WTC11 (cell line): ENCODE data around the gene DNAJC15. TPM values are rescaled to one million over a fixed set of nuclear protein-coding genes. Genes with fewer than 3 reads are reported as not detected.

Experiments
- ATAC-seq: fragments of 200-7000 bp; cut with Tn5 transposase; 2 replicates; pipeline ENCODE4 v1.10.0; 2021; ENCODE audit warnings: mild to moderate bottlenecking, moderate library complexity
- CTCF ChIA-PET: fragments of 300-600 bp; sonication (Branson Sonifier 250); formaldehyde crosslinking; loops from one replicate; lab custom pipeline; 2021; ENCODE audit warnings: antibody characterized with exemption; lab: Charles Lee
- POLR2A ChIA-PET: fragments of 350-600 bp; sonication (Branson Sonifier 250); formaldehyde crosslinking; loops from one replicate; lab custom pipeline; 2021; ENCODE audit warnings: antibody characterized with exemption; lab: Charles Lee
- DNase-seq: peaks from one replicate; pipeline ENCODE4 v3.0.0; 2021; ENCODE audit warnings: low spot score
- H3K27ac Mint-ChIP-seq: 2 replicates; pipeline ENCODE4 v1.8.0; 2021; ENCODE audit warnings: mixed read lengths
- H3K27me3 Mint-ChIP-seq: 2 replicates; pipeline ENCODE4 v1.8.0; 2021; ENCODE audit warnings: low read depth, mild to moderate bottlenecking, moderate library complexity, mixed read lengths
- H3K36me3 Mint-ChIP-seq: 2 replicates; pipeline ENCODE4 v1.8.0; 2021; ENCODE audit warnings: mixed read lengths
- H3K4me1 Mint-ChIP-seq: 2 replicates; pipeline ENCODE4 v1.8.0; 2022; ENCODE audit warnings: mixed read lengths
- H3K4me3 Mint-ChIP-seq: 2 replicates; pipeline ENCODE4 v1.8.0; 2021; ENCODE audit warnings: mild to moderate bottlenecking, moderate library complexity, mixed read lengths
- H3K9me3 Mint-ChIP-seq: 2 replicates; pipeline ENCODE4 v1.8.0; 2021; ENCODE audit warnings: mixed read lengths
- ELF4 ChIP-seq: sonication (generic); formaldehyde crosslinking; IDR thresholded peaks from 2 replicates; pipeline ENCODE4 v1.8.1; 2022; ENCODE audit warnings: low read depth, mild to moderate bottlenecking, moderate library complexity, missing genetic modification reagents
- FOXJ3 ChIP-seq: sonication (generic); formaldehyde crosslinking; IDR thresholded peaks from 2 replicates; pipeline ENCODE4 v1.9.0; 2021; ENCODE audit warnings: missing genetic modification reagents, mild to moderate bottlenecking, borderline replicate concordance
- JUN ChIP-seq: sonication (generic); formaldehyde crosslinking; IDR thresholded peaks from 2 replicates; pipeline ENCODE4 v1.8.0; 2023; ENCODE audit warnings: mild to moderate bottlenecking, missing genetic modification reagents
- MXD4 ChIP-seq: fragments of 250-450 bp; sonication (Bioruptor Pico); IDR thresholded peaks from 2 replicates; pipeline ENCODE4 v1.8.0; 2021; ENCODE audit warnings: mild to moderate bottlenecking, moderate library complexity, borderline replicate concordance
- NFYB ChIP-seq: sonication (generic); formaldehyde crosslinking; conservative IDR thresholded peaks from 2 replicates; pipeline ENCODE4 v1.8.0; 2022; ENCODE audit warnings: low read depth, missing genetic modification reagents
- NR2C2 ChIP-seq: sonication (generic); formaldehyde crosslinking; IDR thresholded peaks from 2 replicates; pipeline ENCODE4 v1.8.0; 2022; ENCODE audit warnings: mild to moderate bottlenecking, missing genetic modification reagents
- NR3C1 ChIP-seq: sonication (generic); formaldehyde crosslinking; conservative IDR thresholded peaks from 2 replicates; pipeline ENCODE4 v1.8.1; 2023; ENCODE audit warnings: low read depth, mild to moderate bottlenecking, missing genetic modification reagents
- OVOL2 ChIP-seq: fragments of 250-450 bp; sonication (Bioruptor Pico); IDR thresholded peaks from 2 replicates; pipeline ENCODE4 v1.9.0; 2021; ENCODE audit warnings: mild to moderate bottlenecking, borderline replicate concordance
- PRDM15 ChIP-seq: sonication (generic); formaldehyde crosslinking; IDR thresholded peaks from 2 replicates; pipeline ENCODE4 v1.8.0; 2022; ENCODE audit warnings: missing genetic modification reagents
- TEAD4 ChIP-seq: sonication (generic); formaldehyde crosslinking; IDR thresholded peaks from 2 replicates; pipeline ENCODE4 v1.8.0; 2022; ENCODE audit warnings: mild to moderate bottlenecking, missing genetic modification reagents
- TP53 ChIP-seq: sonication (generic); formaldehyde crosslinking; IDR thresholded peaks from 2 replicates; pipeline ENCODE4 v1.8.1; 2023; ENCODE audit warnings: mild to moderate bottlenecking, missing genetic modification reagents
- ZNF263 ChIP-seq: sonication (generic); formaldehyde crosslinking; IDR thresholded peaks from 2 replicates; pipeline ENCODE4 v1.8.1; 2022; ENCODE audit warnings: low read depth, mild to moderate bottlenecking, moderate library complexity, missing genetic modification reagents
- ZNF671 ChIP-seq: fragments of 250-450 bp; sonication (Bioruptor Pico); IDR thresholded peaks from 2 replicates; pipeline ENCODE4 v1.8.0; 2021; ENCODE audit warnings: mild to moderate bottlenecking
- ZSCAN18 ChIP-seq: fragments of 250-450 bp; sonication (Bioruptor Pico); IDR thresholded peaks from 2 replicates; pipeline ENCODE4 v2.1.2; 2022; ENCODE audit warnings: mild to moderate bottlenecking, moderate library complexity
- total RNA-seq: library from RNA; stranded (reverse); gene quantifications from 3 replicates; pipeline ENCODE4 v1.2.3, GENCODE V29; 2021
- TF ChIP-seq, protein P1 (sequence below): sonication (generic); formaldehyde crosslinking; IDR thresholded peaks from 2 replicates; pipeline ENCODE4 v1.8.0; 2022; ENCODE audit warnings: mild to moderate bottlenecking, missing genetic modification reagents
- TF ChIP-seq, protein P2 (sequence below): sonication (generic); formaldehyde crosslinking; IDR thresholded peaks from 2 replicates; pipeline ENCODE4 v1.8.1; 2023; ENCODE audit warnings: mild to moderate bottlenecking, missing genetic modification reagents, moderate library complexity
- TF ChIP-seq, protein P3 (sequence below): sonication (generic); formaldehyde crosslinking; IDR thresholded peaks from 2 replicates; pipeline ENCODE4 v1.8.1; 2023; ENCODE audit warnings: mild to moderate bottlenecking, missing genetic modification reagents

DNAJC15 gene
- total RNA-seq, 1 experiment from 2014 or later: 12.2 TPM

- TF ChIP-seq PRDM15 (CRISPR knock-in tag) (no peak), ZNF263 (CRISPR knock-in tag) (no peak), ZSCAN18 (CRISPR knock-in tag) (no peak), NR2C2 (CRISPR knock-in tag) (no peak), NFYB (CRISPR knock-in tag) (no peak), TP53 (CRISPR knock-in tag) (no peak), FOXJ3 (CRISPR knock-in tag) (no peak), JUN (CRISPR knock-in tag) (no peak), ZNF671 (CRISPR knock-in tag) (no peak), MXD4 (CRISPR knock-in tag) (no peak)
- TF ChIP-seq, protein P1, sequence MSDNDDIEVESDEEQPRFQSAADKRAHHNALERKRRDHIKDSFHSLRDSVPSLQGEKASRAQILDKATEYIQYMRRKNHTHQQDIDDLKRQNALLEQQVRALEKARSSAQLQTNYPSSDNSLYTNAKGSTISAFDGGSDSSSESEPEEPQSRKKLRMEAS: no peak
Measured at GRCh38 chr13:43077906-43078305, 54.5 kb downstream of the DNAJC15 start (continued).

- Mint-ChIP-seq H3K36me3 (peaks cover 15% of the 10 kb centered on the region), H3K4me3 (no peak overlapping the region), H3K4me1 (peaks cover 17% of the 10 kb centered on the region), H3K9me3 (peaks cover 7% of the 10 kb centered on the region), H3K27me3 (no peaks in the 10 kb centered on the region), H3K27ac (no peak overlapping the region)
- no peak for TF ChIP-seq NR3C1 (CRISPR knock-in tag)
- TF ChIP-seq OVOL2 (CRISPR knock-in tag): no peak
- ChIA-PET POLR2A (no interaction called here), CTCF (no interaction called here)
- DNase-seq (no peak), ATAC-seq (no peak)
Measured at GRCh38 chr13:43078399-43078798, 55.0 kb downstream of the DNAJC15 start.

GRCh38 chr13:43079392-43079931, 56.1 kb downstream of the DNAJC15 start:
- H3K27me3 Mint-ChIP-seq: no peaks in the 10 kb centered on the region
- TF ChIP-seq ELF4 (CRISPR knock-in tag) (no peak), TEAD4 (no peak), FOXJ3 (CRISPR knock-in tag) (no peak)
- TF ChIP-seq, protein P2, sequence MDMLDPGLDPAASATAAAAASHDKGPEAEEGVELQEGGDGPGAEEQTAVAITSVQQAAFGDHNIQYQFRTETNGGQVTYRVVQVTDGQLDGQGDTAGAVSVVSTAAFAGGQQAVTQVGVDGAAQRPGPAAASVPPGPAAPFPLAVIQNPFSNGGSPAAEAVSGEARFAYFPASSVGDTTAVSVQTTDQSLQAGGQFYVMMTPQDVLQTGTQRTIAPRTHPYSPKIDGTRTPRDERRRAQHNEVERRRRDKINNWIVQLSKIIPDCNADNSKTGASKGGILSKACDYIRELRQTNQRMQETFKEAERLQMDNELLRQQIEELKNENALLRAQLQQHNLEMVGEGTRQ (CRISPR knock-in tag): no peak
- TF ChIP-seq, protein P3, sequence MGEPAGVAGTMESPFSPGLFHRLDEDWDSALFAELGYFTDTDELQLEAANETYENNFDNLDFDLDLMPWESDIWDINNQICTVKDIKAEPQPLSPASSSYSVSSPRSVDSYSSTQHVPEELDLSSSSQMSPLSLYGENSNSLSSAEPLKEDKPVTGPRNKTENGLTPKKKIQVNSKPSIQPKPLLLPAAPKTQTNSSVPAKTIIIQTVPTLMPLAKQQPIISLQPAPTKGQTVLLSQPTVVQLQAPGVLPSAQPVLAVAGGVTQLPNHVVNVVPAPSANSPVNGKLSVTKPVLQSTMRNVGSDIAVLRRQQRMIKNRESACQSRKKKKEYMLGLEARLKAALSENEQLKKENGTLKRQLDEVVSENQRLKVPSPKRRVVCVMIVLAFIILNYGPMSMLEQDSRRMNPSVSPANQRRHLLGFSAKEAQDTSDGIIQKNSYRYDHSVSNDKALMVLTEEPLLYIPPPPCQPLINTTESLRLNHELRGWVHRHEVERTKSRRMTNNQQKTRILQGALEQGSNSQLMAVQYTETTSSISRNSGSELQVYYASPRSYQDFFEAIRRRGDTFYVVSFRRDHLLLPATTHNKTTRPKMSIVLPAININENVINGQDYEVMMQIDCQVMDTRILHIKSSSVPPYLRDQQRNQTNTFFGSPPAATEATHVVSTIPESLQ (CRISPR knock-in tag): no peak
- H3K36me3 Mint-ChIP-seq: peaks cover 15% of the 10 kb centered on the region
- peaks cover 16% of the 10 kb centered on the region for H3K4me1 Mint-ChIP-seq
- H3K27ac Mint-ChIP-seq: no peak overlapping the region
- DNase-seq (no peak), ATAC-seq (no peak)
- H3K9me3 Mint-ChIP-seq: peaks cover 7% of the 10 kb centered on the region
- no peak overlapping the region for H3K4me3 Mint-ChIP-seq
- CTCF ChIA-PET: no interaction called here
- POLR2A ChIA-PET: no interaction called here
